ENCODE data around the gene ZNF804A. TPM values are rescaled to one million over a fixed set of nuclear protein-coding genes. Genes with fewer than 3 reads are reported as not detected.

The ZNF804A gene
- total and polyA plus RNA-seq, 4 donors, result 0.17 to 0.52 (median 0.26) TPM

- Histone ChIP-seq H3K27me3 (ENCODE audit: control insufficient read depth in 3 of 3, insufficient read depth in 3 of 3, low read length in 2 of 3) (no peaks in the 10 kb centered on the region), H3K27ac (ENCODE audit: low read depth in 1 of 2, low read length in 1 of 2) (no peak overlapping the region), H3K9me3 (ENCODE audit: control insufficient read depth in 4 of 4, insufficient read depth in 3 of 4, low read length in 3 of 4) (no peaks in the 10 kb centered on the region), H3K4me3 (no peak overlapping the region), H3K36me3 (ENCODE audit: control insufficient read depth in 4 of 4, insufficient read depth in 4 of 4, low read length in 4 of 4) (no peaks in the 10 kb centered on the region), H3K4me1 (ENCODE audit: control insufficient read depth in 5 of 5, insufficient read depth in 5 of 5, low read length in 5 of 5) (no peaks in the 10 kb centered on the region), H3K9ac (ENCODE audit: insufficient read depth in 1 of 2, low read length in 2 of 2) (no peak overlapping the region)
- 41 to 42% methylated on average over 2 of the region's 2 CpGs for WGBS, 2 donors
- DNase-seq (peak in 1 of 3 donors; percentile 1), ATAC-seq (ENCODE audit: insufficient read depth, low FRiP score) (no peak)
- no peak for TF ChIP-seq CTCF (IDR thresholded peaks at IDR 0.05; ENCODE audit: control extremely low read depth, extremely low read depth)
These were observed 170.7 kb downstream of the ZNF804A start for GRCh38 chr2:184769023-184769422.

DNA sequence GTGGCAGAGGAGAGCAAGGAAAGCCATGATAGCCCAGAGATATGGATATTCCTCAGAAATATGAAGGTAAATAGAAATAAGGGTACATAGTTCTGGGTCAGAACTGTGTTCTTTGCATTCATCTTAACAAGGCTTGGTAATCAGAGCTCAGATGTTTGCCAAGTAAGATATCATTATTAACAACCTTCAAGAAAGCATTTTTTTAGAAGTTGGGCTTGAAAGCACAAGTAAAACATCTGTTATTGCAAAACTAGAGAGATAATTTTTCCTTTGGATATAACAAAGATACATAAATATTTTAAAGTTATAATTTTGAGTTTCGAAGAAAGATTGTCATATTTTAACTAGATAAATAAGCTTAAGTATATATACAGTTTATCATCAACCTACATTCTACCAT is 171.4 kb downstream of the ZNF804A start:
- ATAC-seq (ENCODE audit: insufficient read depth, low FRiP score), result no peak
- no peak for TF ChIP-seq CTCF (IDR thresholded peaks at IDR 0.05; ENCODE audit: control extremely low read depth, extremely low read depth)
- 81 to 95% methylated on average over 1 of the region's 1 CpG for WGBS, 2 donors

GRCh38 chr2:184779777-184780176 is 181.4 kb downstream of the ZNF804A start:
- H3K27me3 ChIP-seq (ENCODE audit: control insufficient read depth in 3 of 3, insufficient read depth in 3 of 3, low read length in 2 of 3), result no peaks in the 10 kb centered on the region
- ATAC-seq (ENCODE audit: insufficient read depth, low FRiP score) (no peak), DNase-seq (no peak)
- H3K4me1 ChIP-seq (ENCODE audit: control insufficient read depth in 5 of 5, insufficient read depth in 5 of 5, low read length in 5 of 5), result no peaks in the 10 kb centered on the region
- no peak overlapping the region for H3K9ac ChIP-seq (ENCODE audit: insufficient read depth in 1 of 2, low read length in 2 of 2)
- WGBS, 2 donors, result 90 to 93% methylated on average over 2 of the region's 2 CpGs
- H3K36me3 ChIP-seq (ENCODE audit: control insufficient read depth in 4 of 4, insufficient read depth in 4 of 4, low read length in 4 of 4), result no peaks in the 10 kb centered on the region
- H3K9me3 ChIP-seq (ENCODE audit: control insufficient read depth in 4 of 4, insufficient read depth in 3 of 4, low read length in 3 of 4), result no peaks in the 10 kb centered on the region
- no peak for TF ChIP-seq CTCF (IDR thresholded peaks at IDR 0.05; ENCODE audit: control extremely low read depth, extremely low read depth)
- H3K4me3 ChIP-seq, result no peak overlapping the region
- H3K27ac ChIP-seq (ENCODE audit: low read depth in 1 of 2, low read length in 1 of 2), result no peak overlapping the region

More for the DNA sequence above, 171.4 kb downstream of the ZNF804A start:
- H3K27ac ChIP-seq (ENCODE audit: low read depth in 1 of 2, low read length in 1 of 2), result no peak overlapping the region
- no peak overlapping the region for H3K4me3 ChIP-seq
- no peaks in the 10 kb centered on the region for H3K4me1 ChIP-seq (ENCODE audit: control insufficient read depth in 5 of 5, insufficient read depth in 5 of 5, low read length in 5 of 5)
- no peaks in the 10 kb centered on the region for H3K27me3 ChIP-seq (ENCODE audit: control insufficient read depth in 3 of 3, insufficient read depth in 3 of 3, low read length in 2 of 3)
- no peak for DNase-seq
- H3K9me3 ChIP-seq (ENCODE audit: control insufficient read depth in 4 of 4, insufficient read depth in 3 of 4, low read length in 3 of 4), result no peaks in the 10 kb centered on the region
- H3K36me3 ChIP-seq (ENCODE audit: control insufficient read depth in 4 of 4, insufficient read depth in 4 of 4, low read length in 4 of 4), result no peaks in the 10 kb centered on the region
- no peak overlapping the region for H3K9ac ChIP-seq (ENCODE audit: insufficient read depth in 1 of 2, low read length in 2 of 2)

GRCh38 chr2:184780384-184780783 is 182.1 kb downstream of the ZNF804A start:
- no peaks in the 10 kb centered on the region for H3K9me3 ChIP-seq (ENCODE audit: control insufficient read depth in 4 of 4, insufficient read depth in 3 of 4, low read length in 3 of 4)
- H3K4me1 ChIP-seq (ENCODE audit: control insufficient read depth in 5 of 5, insufficient read depth in 5 of 5, low read length in 5 of 5), result no peaks in the 10 kb centered on the region
- WGBS, 2 donors, result 70 to 79% methylated on average over 1 of the region's 1 CpG
- no peak for TF ChIP-seq CTCF (IDR thresholded peaks at IDR 0.05; ENCODE audit: control extremely low read depth, extremely low read depth)
- H3K4me3 ChIP-seq, result no peak overlapping the region
- no peak for ATAC-seq (ENCODE audit: insufficient read depth, low FRiP score)
- no peak for DNase-seq
- no peaks in the 10 kb centered on the region for H3K27me3 ChIP-seq (ENCODE audit: control insufficient read depth in 3 of 3, insufficient read depth in 3 of 3, low read length in 2 of 3)
- H3K27ac ChIP-seq (ENCODE audit: low read depth in 1 of 2, low read length in 1 of 2), result no peak overlapping the region
- no peaks in the 10 kb centered on the region for H3K36me3 ChIP-seq (ENCODE audit: control insufficient read depth in 4 of 4, insufficient read depth in 4 of 4, low read length in 4 of 4)
- no peak overlapping the region for H3K9ac ChIP-seq (ENCODE audit: insufficient read depth in 1 of 2, low read length in 2 of 2)

Data from lung (tissue), 12 donors.